Measurements from ENCODE around the gene BCO2.

- TF ChIP-seq CTCF (IDR thresholded peaks at IDR 0.05) (no peak), POLR2AphosphoS5 (IDR thresholded peaks at IDR 0.05) (no peak)
These were observed 90.5 kb downstream of the BCO2 start for GRCh38 chr11:112265659-112266409.
